WI38 (cell line): ENCODE results near the gene GPC5.

Source experiments
- H3K4me3 ChIP-seq: 2 replicates; pipeline ENCODE4 v1.5.1; 2011; ENCODE audit warnings: low read depth, mild to moderate bottlenecking, control low read depth, low read length
- CTCF ChIP-seq: IDR thresholded peaks from 2 replicates; pipeline ENCODE4 v1.5.1; 2012; ENCODE audit warnings: low read depth, mild to moderate bottlenecking, control low read depth, low read length

Gene GPC5

GRCh38 chr13:92418818-92419412, 1020.5 kb downstream of the GPC5 start:
- no peak for TF ChIP-seq CTCF
- H3K4me3 ChIP-seq = no peak overlapping the region

GRCh38 chr13:92429231-92429630, 1030.8 kb downstream of the GPC5 start:
- H3K4me3 ChIP-seq = no peak overlapping the region
- TF ChIP-seq CTCF = no peak

- no peak for TF ChIP-seq CTCF
- H3K4me3 ChIP-seq = no peak overlapping the region
These were observed 1035.0 kb downstream of the GPC5 start for GRCh38 chr13:92433386-92433785.

- no peak for TF ChIP-seq CTCF
- no peak overlapping the region for H3K4me3 ChIP-seq
These were observed 1035.5 kb downstream of the GPC5 start for GRCh38 chr13:92433963-92434362.

- TF ChIP-seq CTCF = no peak
- no peak overlapping the region for H3K4me3 ChIP-seq
These were observed 1038.5 kb downstream of the GPC5 start for GRCh38 chr13:92436924-92437323.

GRCh38 chr13:92444244-92444643, 1045.8 kb downstream of the GPC5 start:
- TF ChIP-seq CTCF = no peak
- H3K4me3 ChIP-seq = no peak overlapping the region

- no peak overlapping the region for H3K4me3 ChIP-seq
- TF ChIP-seq CTCF = no peak
These were observed 1052.6 kb downstream of the GPC5 start for GRCh38 chr13:92451060-92451459.
